ENCODE measurements around the gene NLRP6. TPM values are rescaled to one million over a fixed set of nuclear protein-coding genes. Genes with fewer than 3 reads are reported as not detected.
"Not testable (repeated sequence)": the region's sequence is repeated elsewhere in the genome, so short reads cannot be mapped to it uniquely, and the experiment has no call there.

The NLRP6 gene
- total and polyA plus RNA-seq, 7 experiments from 2014 or later, result 5.4 to 24.7 (median 13.8) TPM

DNA sequence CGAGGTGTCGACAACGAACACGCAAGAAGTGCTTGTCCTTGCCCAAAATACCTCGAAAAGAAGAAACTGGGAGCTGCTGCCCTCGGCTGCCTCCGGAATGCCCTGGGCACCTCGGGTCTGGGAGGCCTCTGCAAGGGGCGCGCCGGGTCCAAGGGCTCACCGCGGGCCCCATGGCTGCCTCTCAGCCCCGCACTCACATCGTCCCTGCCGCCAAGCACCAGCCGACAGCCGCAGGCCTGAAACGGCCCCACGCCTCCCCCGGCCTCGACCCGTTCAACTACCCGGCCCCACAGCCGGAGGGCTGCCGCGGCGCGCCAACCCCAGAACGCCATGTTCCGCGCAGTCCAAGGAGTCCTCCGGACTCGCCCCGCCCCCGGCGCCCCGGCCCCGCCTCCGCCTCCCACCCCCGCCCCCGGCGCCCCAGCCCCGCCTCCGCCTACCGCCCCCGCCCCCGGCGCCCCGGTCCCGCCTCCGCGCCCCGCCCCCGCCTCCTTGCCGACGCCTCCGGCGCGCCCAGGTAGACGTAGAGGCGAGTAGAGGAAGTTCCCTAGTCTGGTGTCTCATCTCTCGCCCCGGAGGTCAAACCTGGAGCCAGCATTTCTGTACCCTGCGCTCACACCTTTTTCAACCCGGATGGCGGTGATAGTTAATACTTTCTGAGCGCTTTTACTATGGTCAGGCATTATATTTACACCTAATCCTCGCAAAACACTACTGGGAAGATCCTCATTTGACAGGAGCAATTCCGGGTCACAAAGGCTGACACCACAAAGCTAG, 42.0 kb upstream of the NLRP6 start, which contains the start of gene SIRT3:
Gene SIRT3, minus strand, starts transcription at position 346 of the 777 bp plus-strand sequence. Its CDS starts 14 bp downstream, at position 332.
- POLR2A ChIA-PET, result interaction anchor here (1.0 to 7.5 kb wide), 14 partner anchors 10 to 215 kb away, joined by 3 to 83 read pairs (median 6); partner anchors contain the start of genes BET1L, PGGHG and RIC8A
- no peaks in the 10 kb centered on the region for H3K9me3 Mint-ChIP-seq
- peaks cover 0 to 11% (median 5%) of the 10 kb centered on the region in 5 donors for H3K36me3 Mint-ChIP-seq
- peak; percentile 93 for ATAC-seq
- Histone ChIP-seq H3K4me1 (ENCODE audit: control insufficient read depth in 2 of 2, insufficient read depth in 2 of 2, low read length in 2 of 2) (peaks cover 17 to 23% of the 10 kb centered on the region in 2 donors), H3K27ac (ENCODE audit: low read depth, low read length) (peak within 1 kb of the TSS; percentile 97), H3K9me3 (ENCODE audit: control insufficient read depth in 2 of 3, low read length in 3 of 3) (no peaks in the 10 kb centered on the region), H3K36me3 (ENCODE audit: control insufficient read depth in 2 of 3, insufficient read depth in 3 of 3, low read length in 3 of 3) (peaks cover 0 to 22% (median 0%) of the 10 kb centered on the region in 3 experiments), H3K4me3 (ENCODE audit: low read length) (peak within 1 kb of the TSS; percentile 100), H3K27me3 (ENCODE audit: control insufficient read depth in 2 of 2, insufficient read depth in 2 of 2, low read length in 2 of 2) (no peaks in the 10 kb centered on the region)
- H3K4me3 Mint-ChIP-seq, result peak within 1 kb of the TSS; percentile 84 to 99 (median 96)
- CTCF ChIA-PET, result interaction anchor here (0.6 to 4.4 kb wide), 4 partner anchors 15 to 511 kb away, joined by 3 to 21 read pairs (median 4); partner anchors contain the start of genes BET1L and RIC8A
- peak; percentile 73 to 90 (median 85) for DNase-seq
- intact Hi-C loops (cut with micrococcal nuclease), result loop anchor here (1.0 to 5.0 kb wide), 17 partner anchors 14 to 561 kb away; partner anchors contain the start of genes BET1L (in 2 of the 2), RIC8A (in 2 of the 2), PGGHG (in 1 of the 2) and PHRF1 (in 1 of the 2)
- H3K27ac Mint-ChIP-seq, result peak within 1 kb of the TSS; percentile 84 to 100 (median 100)
- H3K4me1 Mint-ChIP-seq, result peaks cover 19 to 57% (median 44%) of the 10 kb centered on the region in 7 donors
- no peaks in the 10 kb centered on the region for H3K27me3 Mint-ChIP-seq

DNA sequence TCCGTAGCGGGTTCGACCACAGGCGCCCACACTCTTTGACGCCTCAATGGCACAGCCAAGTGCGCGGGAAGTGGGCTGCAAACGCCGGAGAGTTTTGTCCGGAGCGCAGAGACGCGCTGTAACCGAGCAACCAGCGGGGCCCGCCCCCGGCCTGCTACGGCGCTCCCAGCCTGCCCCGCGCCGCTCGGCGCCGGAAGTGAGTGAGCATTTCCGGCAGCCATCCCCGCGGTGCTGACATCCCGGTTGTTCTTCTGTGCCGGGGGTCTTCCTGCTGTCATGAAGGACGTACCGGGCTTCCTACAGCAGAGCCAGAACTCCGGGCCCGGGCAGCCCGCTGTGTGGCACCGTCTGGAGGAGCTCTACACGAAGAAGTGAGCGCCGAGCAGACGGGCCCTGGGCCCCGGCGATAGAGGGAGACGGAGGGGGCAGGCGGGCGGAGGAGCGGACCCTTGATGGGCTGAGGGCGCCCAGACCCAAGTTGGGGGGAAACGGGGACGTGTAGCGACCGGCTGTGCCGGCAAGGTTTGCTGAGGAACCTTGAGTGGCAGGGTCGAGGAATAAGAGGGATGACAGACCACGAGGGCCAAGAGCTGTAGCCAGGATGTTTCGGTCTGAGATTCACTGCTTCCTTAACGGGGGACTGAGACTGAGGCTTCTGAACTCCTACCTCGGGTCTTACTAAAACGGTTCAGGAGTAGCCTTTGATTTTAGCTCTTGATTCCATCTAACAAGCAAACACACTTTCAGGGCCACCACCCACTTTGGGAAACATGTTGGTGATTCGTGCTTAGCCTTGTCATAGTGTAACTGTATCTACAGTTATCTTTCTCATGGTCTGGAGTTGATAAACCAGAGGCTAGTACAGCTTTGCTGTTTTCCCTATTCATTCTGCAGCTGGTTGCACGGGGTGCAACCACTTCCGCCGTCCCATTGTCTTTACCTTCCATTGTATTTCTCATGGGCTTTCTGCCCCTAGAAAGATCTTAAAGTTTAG, 41.1 kb upstream of the NLRP6 start, which contains the start of gene PSMD13:
Gene PSMD13, plus strand, starts transcription at position 203 of the 994 bp plus-strand sequence. Its CDS starts 74 bp downstream, at position 277.
- Histone ChIP-seq H3K4me1 (ENCODE audit: control insufficient read depth in 2 of 2, insufficient read depth in 2 of 2, low read length in 2 of 2) (peaks cover 17 to 23% of the 10 kb centered on the region in 2 donors), H3K36me3 (ENCODE audit: control insufficient read depth in 2 of 3, insufficient read depth in 3 of 3, low read length in 3 of 3) (peaks cover 0 to 30% (median 9%) of the 10 kb centered on the region in 3 experiments), H3K4me3 (ENCODE audit: low read length) (peak within 1 kb of the TSS; percentile 100), H3K27me3 (ENCODE audit: control insufficient read depth in 2 of 2, insufficient read depth in 2 of 2, low read length in 2 of 2) (no peaks in the 10 kb centered on the region), H3K9me3 (ENCODE audit: control insufficient read depth in 2 of 3, low read length in 3 of 3) (no peaks in the 10 kb centered on the region), H3K27ac (ENCODE audit: low read depth, low read length) (peak within 1 kb of the TSS; percentile 97)
- Mint-ChIP-seq H3K9me3 (no peaks in the 10 kb centered on the region), H3K4me3 (peak within 1 kb of the TSS; percentile 84 to 99 (median 96)), H3K27ac (peak within 1 kb of the TSS; percentile 84 to 100 (median 100)), H3K27me3 (no peaks in the 10 kb centered on the region), H3K4me1 (peaks cover 26 to 66% (median 53%) of the 10 kb centered on the region in 7 donors), H3K36me3 (peaks cover 4 to 20% (median 14%) of the 10 kb centered on the region in 5 donors)
- DNase-seq (peak; percentile 82 to 92 (median 88)), ATAC-seq (peak; percentile 88)
- POLR2A ChIA-PET, result interaction anchor here (0.6 to 7.5 kb wide), 22 partner anchors 9 to 572 kb away, joined by 3 to 83 read pairs (median 5); partner anchors contain the start of genes BET1L, PGGHG, RIC8A and RNH1
- intact Hi-C loops (cut with micrococcal nuclease), result loop anchor here (1.0 to 5.0 kb wide), 17 partner anchors 13 to 560 kb away; partner anchors contain the start of genes BET1L (in 2 of the 2), RIC8A (in 2 of the 2), PGGHG (in 1 of the 2) and PHRF1 (in 1 of the 2)
- CTCF ChIA-PET, result interaction anchor here (0.6 to 4.4 kb wide), 6 partner anchors 14 to 510 kb away, joined by 3 to 21 read pairs (median 4); partner anchors contain the start of genes BET1L and RIC8A

- not testable (repeated sequence) for ATAC-seq; H3K4me3 ChIP-seq (ENCODE audit: low read length); DNase-seq; H3K27me3 Mint-ChIP-seq; H3K27me3 ChIP-seq (ENCODE audit: control insufficient read depth in 2 of 2, insufficient read depth in 2 of 2, low read length in 2 of 2); H3K9me3 Mint-ChIP-seq; H3K9me3 ChIP-seq (ENCODE audit: control insufficient read depth in 2 of 3, low read length in 3 of 3)
- ChIA-PET CTCF (interaction anchor here (1.2 to 4.4 kb wide), 2 partner anchors 12 to 31 kb away, joined by 5 to 21 read pairs; partner anchors contain the start of genes BET1L and RIC8A), POLR2A (interaction anchor here (1.0 to 7.5 kb wide), 9 partner anchors 13 to 213 kb away, joined by 5 to 83 read pairs (median 7); partner anchors contain the start of genes BET1L and RIC8A)
- peak overlapping the region in 5 of 9 donors; percentile 55 to 100 (median 84) for H3K27ac Mint-ChIP-seq
- peaks cover 17 to 23% of the 10 kb centered on the region in 2 donors for H3K4me1 ChIP-seq (ENCODE audit: control insufficient read depth in 2 of 2, insufficient read depth in 2 of 2, low read length in 2 of 2)
- peaks cover 24 to 70% (median 53%) of the 10 kb centered on the region in 7 donors for H3K4me1 Mint-ChIP-seq
- intact Hi-C loops (cut with micrococcal nuclease), result loop anchor here in 1 of 2 donors (5.0 kb wide), 3 partner anchors 49 to 559 kb away; partner anchors contain the start of genes PGGHG, PHRF1 and SLC25A22
- peak overlapping the region in 7 of 10 donors; percentile 88 to 99 (median 94) for H3K4me3 Mint-ChIP-seq
- peaks cover 9 to 23% (median 17%) of the 10 kb centered on the region in 5 donors for H3K36me3 Mint-ChIP-seq
- peak overlapping the region; percentile 97 for H3K27ac ChIP-seq (ENCODE audit: low read depth, low read length)
- peaks cover 4 to 35% (median 12%) of the 10 kb centered on the region in 3 experiments for H3K36me3 ChIP-seq (ENCODE audit: control insufficient read depth in 2 of 3, insufficient read depth in 3 of 3, low read length in 3 of 3)
These were observed 39.9 kb upstream of the NLRP6 start for GRCh38 chr11:238346-238745.

- H3K36me3 ChIP-seq (ENCODE audit: control insufficient read depth in 2 of 3, insufficient read depth in 3 of 3, low read length in 3 of 3), result peaks cover 16 to 53% (median 18%) of the 10 kb centered on the region in 3 experiments
- ChIA-PET POLR2A (interaction anchor here (0.7 to 1.8 kb wide), 4 partner anchors 33 to 128 kb away, joined by 3 to 7 read pairs (median 4); partner anchors contain the start of genes BET1L and RIC8A), CTCF (interaction anchor here (4.4 kb wide), 1 partner anchor 10 kb away, joined by 21 read pairs; no protein-coding TSS in a partner anchor)
- ATAC-seq (no peak), DNase-seq (no peak)
- H3K4me3 ChIP-seq (ENCODE audit: low read length), result no peak overlapping the region
- Mint-ChIP-seq H3K4me1 (peaks cover 21 to 62% (median 51%) of the 10 kb centered on the region in 7 donors), H3K36me3 (peaks cover 9 to 32% (median 24%) of the 10 kb centered on the region in 5 donors), H3K27me3 (no peaks in the 10 kb centered on the region), H3K4me3 (no peak overlapping the region), H3K9me3 (no peaks in the 10 kb centered on the region), H3K27ac (peak overlapping the region in 2 of 9 donors; percentile 19 to 27)
- intact Hi-C loops (cut with micrococcal nuclease), result no loop called here
- no peaks in the 10 kb centered on the region for H3K27me3 ChIP-seq (ENCODE audit: control insufficient read depth in 2 of 2, insufficient read depth in 2 of 2, low read length in 2 of 2)
- H3K9me3 ChIP-seq (ENCODE audit: control insufficient read depth in 2 of 3, low read length in 3 of 3), result no peaks in the 10 kb centered on the region
- H3K27ac ChIP-seq (ENCODE audit: low read depth, low read length), result no peak overlapping the region
- H3K4me1 ChIP-seq (ENCODE audit: control insufficient read depth in 2 of 2, insufficient read depth in 2 of 2, low read length in 2 of 2), result peaks cover 15 to 19% of the 10 kb centered on the region in 2 donors
These were observed 37.9 kb upstream of the NLRP6 start for GRCh38 chr11:240315-240714.

DNA sequence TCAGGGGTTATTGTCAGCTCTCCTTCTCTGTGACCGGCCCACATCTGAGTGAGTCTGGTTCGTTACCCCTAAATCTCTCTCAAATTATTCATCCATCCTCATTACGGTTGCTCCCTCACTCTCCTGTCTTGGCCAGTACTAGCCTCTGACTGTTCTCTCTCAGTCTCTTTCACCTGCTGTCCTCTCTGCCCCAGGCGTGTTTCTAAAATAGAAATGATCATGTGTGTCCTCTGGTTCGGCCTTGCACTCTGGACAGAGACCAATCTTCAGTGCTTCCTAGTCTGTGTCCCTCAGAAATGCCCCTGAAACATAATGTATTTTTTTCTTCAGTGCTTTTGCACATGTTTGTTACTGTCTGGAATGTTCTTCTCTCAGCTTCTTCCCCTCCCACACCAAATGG, 36.6 kb upstream of the NLRP6 start:
- POLR2A ChIA-PET, result interaction anchor here (0.6 to 1.6 kb wide), 4 partner anchors 15 to 64 kb away, joined by 3 read pairs; partner anchors contain the start of genes BET1L and RIC8A
- CTCF ChIA-PET, result interaction anchor here (0.8 to 1.2 kb wide), 3 partner anchors 9 to 65 kb away, joined by 3 to 7 read pairs (median 3); no protein-coding TSS in a partner anchor
- H3K36me3 Mint-ChIP-seq, result peaks cover 9 to 41% (median 34%) of the 10 kb centered on the region in 5 donors
- H3K9me3 ChIP-seq (ENCODE audit: control insufficient read depth in 2 of 3, low read length in 3 of 3), result no peaks in the 10 kb centered on the region
- H3K9me3 Mint-ChIP-seq, result peaks cover 0 to 1% (median 0%) of the 10 kb centered on the region in 11 donors
- H3K4me1 Mint-ChIP-seq, result peaks cover 23 to 55% (median 47%) of the 10 kb centered on the region in 7 donors
- H3K36me3 ChIP-seq (ENCODE audit: control insufficient read depth in 2 of 3, insufficient read depth in 3 of 3, low read length in 3 of 3), result peaks cover 17 to 64% (median 26%) of the 10 kb centered on the region in 3 experiments
- no peak overlapping the region for H3K4me3 Mint-ChIP-seq
- no peaks in the 10 kb centered on the region for H3K27me3 Mint-ChIP-seq
- H3K27me3 ChIP-seq (ENCODE audit: control insufficient read depth in 2 of 2, insufficient read depth in 2 of 2, low read length in 2 of 2), result no peaks in the 10 kb centered on the region
- H3K4me1 ChIP-seq (ENCODE audit: control insufficient read depth in 2 of 2, insufficient read depth in 2 of 2, low read length in 2 of 2), result peaks cover 11 to 16% of the 10 kb centered on the region in 2 donors
- peak overlapping the region in 7 of 9 donors; percentile 9 to 77 (median 41) for H3K27ac Mint-ChIP-seq
- H3K27ac ChIP-seq (ENCODE audit: low read depth, low read length), result no peak overlapping the region
- ATAC-seq, result no peak
- intact Hi-C loops (cut with micrococcal nuclease), result no loop called here
- no peak overlapping the region for H3K4me3 ChIP-seq (ENCODE audit: low read length)
- DNase-seq, result no peak
